Measurements from ENCODE around the gene STPG2. TPM values are rescaled to one million over a fixed set of nuclear protein-coding genes. Genes with fewer than 3 reads are reported as not detected.

STPG2 gene
- total RNA-seq, 3 donors from 2014 or later = 0.48 to 3.8 (median 1.6) TPM

DNA sequence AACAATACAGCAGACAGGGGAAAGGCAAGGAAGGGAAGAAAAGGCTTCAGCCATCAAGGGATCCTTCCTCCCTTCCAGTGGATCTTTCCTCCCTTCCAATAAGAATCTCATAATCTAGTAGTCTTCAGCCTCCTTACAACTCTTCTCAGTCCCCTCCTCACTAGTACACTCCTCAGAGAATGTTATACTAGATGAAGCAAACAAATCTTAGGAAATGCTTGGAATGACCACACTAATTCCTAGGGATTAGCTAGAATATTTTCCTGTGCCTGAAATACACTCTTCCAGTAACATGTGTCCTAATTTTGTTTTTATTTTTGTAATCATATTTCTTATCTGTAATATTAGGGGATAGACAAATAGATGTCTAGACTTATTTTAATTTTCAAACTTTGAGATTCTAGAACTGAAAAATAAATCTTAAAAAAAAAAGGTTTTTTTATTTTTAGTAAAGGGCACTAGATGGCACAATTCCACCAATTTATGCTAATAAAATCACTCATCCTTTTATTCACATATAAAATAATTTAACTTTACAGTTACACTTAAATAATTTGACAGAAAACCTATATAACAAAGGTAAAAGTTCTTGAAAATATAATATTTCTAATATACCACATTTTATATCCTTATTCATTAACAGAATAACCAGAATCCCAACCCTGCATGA is 7.0 kb upstream of the STPG2 start:
- no peak for DNase-seq (ENCODE audit: low spot score in 2 of 2)
- TF ChIP-seq POLR2AphosphoS5 (IDR thresholded peaks at IDR 0.05) (no peak), POLR2A (IDR thresholded peaks at IDR 0.05) (no peak)
- TF ChIP-seq, protein P1, sequence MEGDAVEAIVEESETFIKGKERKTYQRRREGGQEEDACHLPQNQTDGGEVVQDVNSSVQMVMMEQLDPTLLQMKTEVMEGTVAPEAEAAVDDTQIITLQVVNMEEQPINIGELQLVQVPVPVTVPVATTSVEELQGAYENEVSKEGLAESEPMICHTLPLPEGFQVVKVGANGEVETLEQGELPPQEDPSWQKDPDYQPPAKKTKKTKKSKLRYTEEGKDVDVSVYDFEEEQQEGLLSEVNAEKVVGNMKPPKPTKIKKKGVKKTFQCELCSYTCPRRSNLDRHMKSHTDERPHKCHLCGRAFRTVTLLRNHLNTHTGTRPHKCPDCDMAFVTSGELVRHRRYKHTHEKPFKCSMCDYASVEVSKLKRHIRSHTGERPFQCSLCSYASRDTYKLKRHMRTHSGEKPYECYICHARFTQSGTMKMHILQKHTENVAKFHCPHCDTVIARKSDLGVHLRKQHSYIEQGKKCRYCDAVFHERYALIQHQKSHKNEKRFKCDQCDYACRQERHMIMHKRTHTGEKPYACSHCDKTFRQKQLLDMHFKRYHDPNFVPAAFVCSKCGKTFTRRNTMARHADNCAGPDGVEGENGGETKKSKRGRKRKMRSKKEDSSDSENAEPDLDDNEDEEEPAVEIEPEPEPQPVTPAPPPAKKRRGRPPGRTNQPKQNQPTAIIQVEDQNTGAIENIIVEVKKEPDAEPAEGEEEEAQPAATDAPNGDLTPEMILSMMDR (IDR thresholded peaks at IDR 0.05) = no peak
- H3K4me3 ChIP-seq = no peak overlapping the region
- no peaks in the 10 kb centered on the region for H3K4me1 ChIP-seq
- H3K9me3 ChIP-seq = no peaks in the 10 kb centered on the region
- H3K36me3 ChIP-seq = no peaks in the 10 kb centered on the region
- intact Hi-C loops (cut with DNase I; ENCODE audit: low total_unique reads) = no loop called here
- H3K27ac ChIP-seq = no peak overlapping the region
- no peaks in the 10 kb centered on the region for H3K27me3 ChIP-seq

DNA sequence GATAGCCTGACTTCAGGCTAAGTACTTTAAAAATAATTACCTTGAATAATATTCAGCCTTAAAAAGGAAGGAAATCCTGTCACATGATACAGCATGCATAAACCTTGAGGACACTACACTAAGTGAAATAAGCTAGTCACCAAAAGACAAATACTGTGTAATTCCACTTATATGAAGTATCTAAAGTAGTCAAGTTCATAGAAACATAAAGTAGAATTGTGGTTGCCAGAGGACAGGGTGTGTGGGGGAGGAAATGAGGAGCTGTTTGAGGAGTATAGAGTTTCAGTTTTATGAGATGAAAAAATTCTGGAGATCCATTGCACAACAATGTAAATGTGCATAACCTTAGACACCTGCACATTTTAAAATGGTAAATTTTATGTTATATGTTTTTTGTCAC is 5.6 kb upstream of the STPG2 start:
- Histone ChIP-seq H3K27ac (no peak overlapping the region), H3K36me3 (no peaks in the 10 kb centered on the region), H3K27me3 (no peaks in the 10 kb centered on the region), H3K4me3 (no peak overlapping the region), H3K9me3 (no peaks in the 10 kb centered on the region), H3K4me1 (no peaks in the 10 kb centered on the region)
- intact Hi-C loops (cut with DNase I; ENCODE audit: low total_unique reads) = no loop called here
- no peak for DNase-seq (ENCODE audit: low spot score in 2 of 2)
- TF ChIP-seq POLR2AphosphoS5 (IDR thresholded peaks at IDR 0.05) = no peak
- no peak for TF ChIP-seq POLR2A (IDR thresholded peaks at IDR 0.05)
- TF ChIP-seq, protein P1 (IDR thresholded peaks at IDR 0.05) = no peak

DNA sequence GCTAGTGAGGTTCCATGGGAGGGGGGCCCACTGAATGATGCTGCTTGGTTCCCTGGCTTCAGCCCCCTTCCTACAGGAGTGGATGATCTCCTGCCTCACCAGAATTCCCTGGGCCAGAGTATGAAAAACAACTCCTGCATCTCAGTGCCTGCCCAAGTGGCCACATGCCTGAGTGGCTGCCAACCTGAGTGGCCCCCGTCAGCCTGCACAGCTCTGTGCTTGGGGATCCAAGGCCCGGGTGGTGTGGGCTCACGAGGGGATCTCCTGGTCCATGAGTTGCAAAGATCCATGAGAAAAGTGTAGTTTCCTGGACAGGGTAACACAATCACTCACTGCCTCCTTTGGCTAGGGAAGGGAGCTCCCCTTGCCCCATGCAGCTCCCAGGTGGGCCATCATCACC is 17.1 kb downstream of the STPG2 start:
- intact Hi-C loops (cut with DNase I; ENCODE audit: low total_unique reads) = no loop called here
- no peaks in the 10 kb centered on the region for H3K36me3 ChIP-seq

DNA sequence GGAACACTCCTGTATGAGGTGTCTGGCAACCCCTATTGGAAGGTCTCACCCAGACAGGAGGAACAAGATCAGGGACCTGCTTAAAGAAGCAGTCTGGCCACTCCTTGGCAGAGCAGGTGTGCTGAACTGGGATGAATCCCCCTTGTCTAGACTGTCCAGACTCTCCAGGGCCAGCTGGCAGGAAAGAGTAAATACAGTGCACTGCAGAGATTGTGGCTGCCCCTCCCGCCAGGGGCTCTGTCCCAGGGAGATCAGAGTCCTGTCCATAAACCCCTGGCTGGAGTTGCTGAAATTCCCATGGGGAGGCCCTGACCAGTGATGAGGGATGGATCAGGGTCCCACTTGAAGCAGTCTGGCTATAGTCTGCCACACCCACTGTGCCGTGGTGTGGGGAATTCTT is 17.7 kb downstream of the STPG2 start:
- Histone ChIP-seq H3K27me3 (no peaks in the 10 kb centered on the region), H3K9me3 (no peaks in the 10 kb centered on the region), H3K27ac (no peak overlapping the region), H3K36me3 (no peaks in the 10 kb centered on the region), H3K4me3 (no peak overlapping the region), H3K4me1 (no peaks in the 10 kb centered on the region)
- TF ChIP-seq POLR2A (IDR thresholded peaks at IDR 0.05) = no peak
- TF ChIP-seq POLR2AphosphoS5 (IDR thresholded peaks at IDR 0.05) = no peak
- TF ChIP-seq, protein P1 (IDR thresholded peaks at IDR 0.05) = no peak
- intact Hi-C loops (cut with DNase I; ENCODE audit: low total_unique reads) = no loop called here
- no peak for DNase-seq (ENCODE audit: low spot score in 2 of 2)

More for the DNA sequence above, 17.1 kb downstream of the STPG2 start:
- no peak for DNase-seq (ENCODE audit: low spot score in 2 of 2)
- Histone ChIP-seq H3K27me3 (no peaks in the 10 kb centered on the region), H3K4me1 (no peaks in the 10 kb centered on the region), H3K4me3 (no peak overlapping the region), H3K9me3 (no peaks in the 10 kb centered on the region), H3K27ac (no peak overlapping the region)
- TF ChIP-seq, protein P1 (IDR thresholded peaks at IDR 0.05) = no peak
- TF ChIP-seq POLR2AphosphoS5 (IDR thresholded peaks at IDR 0.05) (no peak), POLR2A (IDR thresholded peaks at IDR 0.05) (no peak)

DNA sequence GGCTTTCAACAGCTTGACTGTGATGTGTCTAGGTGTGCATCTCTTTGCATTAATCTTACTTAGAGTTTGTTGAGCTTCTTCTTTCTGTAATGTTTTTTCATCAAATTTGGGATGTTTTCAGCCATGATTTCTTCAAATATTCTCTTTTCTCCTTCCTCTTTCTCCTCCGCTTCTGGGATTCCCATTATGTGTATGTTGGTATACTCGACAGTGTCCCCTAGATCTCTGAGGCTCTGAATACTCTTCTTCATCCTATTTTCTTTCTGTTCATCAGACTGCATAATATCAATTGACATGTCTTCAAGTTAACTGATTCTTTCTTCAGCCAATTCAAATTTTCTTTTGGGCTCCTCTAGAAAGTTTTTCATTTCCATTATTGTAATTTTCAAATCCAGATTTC is 25.9 kb downstream of the STPG2 start:
- no peak for DNase-seq (ENCODE audit: low spot score in 2 of 2)
- Histone ChIP-seq H3K4me3 (no peak overlapping the region), H3K27ac (no peak overlapping the region), H3K4me1 (no peaks in the 10 kb centered on the region), H3K9me3 (peaks cover 6 to 20% of the 10 kb centered on the region in 2 donors), H3K36me3 (no peaks in the 10 kb centered on the region), H3K27me3 (no peaks in the 10 kb centered on the region)
- TF ChIP-seq POLR2AphosphoS5 (IDR thresholded peaks at IDR 0.05) (no peak), POLR2A (IDR thresholded peaks at IDR 0.05) (no peak)
- TF ChIP-seq, protein P1 (IDR thresholded peaks at IDR 0.05) = no peak
- intact Hi-C loops (cut with DNase I; ENCODE audit: low total_unique reads) = no loop called here
